Vagina (tissue), 2 donors: ENCODE results near the gene FANCE. TPM values are rescaled to one million over a fixed set of nuclear protein-coding genes. Genes with fewer than 3 reads are reported as not detected.

Experiments
- DNase-seq, 2 donors: peaks; one replicate each; pipeline ENCODE4 v3.0.0-alpha.2; 2017; ENCODE audit errors: extremely low spot score in 2 of 2
- H3K27ac ChIP-seq: fragments of 200-600 bp; sonication (generic); one replicate; pipeline ENCODE4 v1.5.1; 2019
- H3K27me3 ChIP-seq: fragments of 200-600 bp; sonication (generic); one replicate; pipeline ENCODE4 v1.5.1; 2019
- H3K36me3 ChIP-seq, 2 donors: fragments of 200-600 bp; sonication (generic); one replicate each; pipeline ENCODE4 v1.5.1; 2017 to 2019
- H3K4me1 ChIP-seq: fragments of 200-600 bp; sonication (generic); one replicate; pipeline ENCODE4 v1.5.1; 2019
- H3K4me3 ChIP-seq, 2 donors: fragments of 200-600 bp; sonication (generic); 1 replicate in 1 of 2; 2 replicates in 1 of 2; pipeline ENCODE4 v1.5.1; 2016 to 2019
- H3K9me3 ChIP-seq: fragments of 200-600 bp; sonication (generic); one replicate; pipeline ENCODE4 v1.5.1; 2019
- POLR2A ChIP-seq, 2 donors: fragments of 450-650 bp; IDR thresholded peaks; one replicate each; pipeline ENCODE4 v1.6.1; 2017; ENCODE audit warnings: antibody characterized with exemption in 2 of 2, mild to moderate bottlenecking in 2 of 2, moderate library complexity in 2 of 2
- POLR2AphosphoS5 ChIP-seq, 2 donors: sonication (generic); formaldehyde crosslinking; IDR thresholded peaks; one replicate each; pipeline ENCODE4 v1.9.0; 2017; ENCODE audit warnings: antibody characterized with exemption in 2 of 2, mild to moderate bottlenecking in 2 of 2, low read depth in 1 of 2; ENCODE audit not compliant: insufficient read depth in 1 of 2
- intact Hi-C: fragments of 100-400 bp; cut with DNase I; formaldehyde crosslinking; loops from one replicate; pipeline ENCODE4 v1.15.1; 2023
- total RNA-seq: library from RNA; depleted of rRNA; stranded (reverse); fragments of >200 nt; gene quantifications from one replicate; pipeline ENCODE4 v1.2.3, GENCODE V29; 2016
- TF ChIP-seq, protein P1 (sequence below), 3 experiments: fragments of 450-650 bp in 2 of 3; fragments of 200-600 bp in 1 of 3; sonication (generic) in 1 of 3; IDR thresholded peaks; one replicate each; pipeline ENCODE4 v1.5.1; 2017 to 2019; ENCODE audit warnings: antibody characterized with exemption in 3 of 3, mild to moderate bottlenecking in 2 of 3, moderate library complexity in 2 of 3

FANCE gene
- total RNA-seq, 1 donor from 2014 or later = 10.1 TPM

DNA sequence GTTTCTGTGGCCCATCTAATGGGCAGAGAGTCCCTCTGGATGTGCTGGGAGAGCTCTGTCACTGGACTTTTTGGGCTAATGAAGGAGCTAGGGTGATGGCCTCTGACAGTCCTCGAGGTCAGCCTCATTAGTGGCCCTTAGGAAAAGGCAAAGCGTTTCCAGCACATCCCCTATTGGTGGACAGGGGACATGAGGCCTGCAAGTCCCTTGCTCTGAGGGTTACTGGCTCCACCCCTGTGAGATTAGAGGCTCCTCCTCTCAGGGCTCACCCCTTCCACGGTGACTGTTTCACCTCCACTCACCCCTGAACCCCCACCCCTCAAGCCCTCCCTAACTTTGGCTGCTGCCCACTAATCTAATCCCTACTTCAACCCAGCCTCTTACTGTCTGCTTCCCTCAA, 12.8 kb upstream of the FANCE start:
- Histone ChIP-seq H3K9me3 (no peaks in the 10 kb centered on the region), H3K36me3 (no peaks in the 10 kb centered on the region), H3K27me3 (no peaks in the 10 kb centered on the region), H3K4me3 (no peak overlapping the region), H3K27ac (no peak overlapping the region), H3K4me1 (no peaks in the 10 kb centered on the region)
- TF ChIP-seq POLR2A (IDR thresholded peaks at IDR 0.05) (no peak), POLR2AphosphoS5 (IDR thresholded peaks at IDR 0.05; ENCODE audit: insufficient read depth in 1 of 2, low read depth in 1 of 2) (no peak)
- TF ChIP-seq, protein P1, sequence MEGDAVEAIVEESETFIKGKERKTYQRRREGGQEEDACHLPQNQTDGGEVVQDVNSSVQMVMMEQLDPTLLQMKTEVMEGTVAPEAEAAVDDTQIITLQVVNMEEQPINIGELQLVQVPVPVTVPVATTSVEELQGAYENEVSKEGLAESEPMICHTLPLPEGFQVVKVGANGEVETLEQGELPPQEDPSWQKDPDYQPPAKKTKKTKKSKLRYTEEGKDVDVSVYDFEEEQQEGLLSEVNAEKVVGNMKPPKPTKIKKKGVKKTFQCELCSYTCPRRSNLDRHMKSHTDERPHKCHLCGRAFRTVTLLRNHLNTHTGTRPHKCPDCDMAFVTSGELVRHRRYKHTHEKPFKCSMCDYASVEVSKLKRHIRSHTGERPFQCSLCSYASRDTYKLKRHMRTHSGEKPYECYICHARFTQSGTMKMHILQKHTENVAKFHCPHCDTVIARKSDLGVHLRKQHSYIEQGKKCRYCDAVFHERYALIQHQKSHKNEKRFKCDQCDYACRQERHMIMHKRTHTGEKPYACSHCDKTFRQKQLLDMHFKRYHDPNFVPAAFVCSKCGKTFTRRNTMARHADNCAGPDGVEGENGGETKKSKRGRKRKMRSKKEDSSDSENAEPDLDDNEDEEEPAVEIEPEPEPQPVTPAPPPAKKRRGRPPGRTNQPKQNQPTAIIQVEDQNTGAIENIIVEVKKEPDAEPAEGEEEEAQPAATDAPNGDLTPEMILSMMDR (IDR thresholded peaks at IDR 0.05) = no peak
- intact Hi-C loops = no loop called here
- no peak for DNase-seq

DNA sequence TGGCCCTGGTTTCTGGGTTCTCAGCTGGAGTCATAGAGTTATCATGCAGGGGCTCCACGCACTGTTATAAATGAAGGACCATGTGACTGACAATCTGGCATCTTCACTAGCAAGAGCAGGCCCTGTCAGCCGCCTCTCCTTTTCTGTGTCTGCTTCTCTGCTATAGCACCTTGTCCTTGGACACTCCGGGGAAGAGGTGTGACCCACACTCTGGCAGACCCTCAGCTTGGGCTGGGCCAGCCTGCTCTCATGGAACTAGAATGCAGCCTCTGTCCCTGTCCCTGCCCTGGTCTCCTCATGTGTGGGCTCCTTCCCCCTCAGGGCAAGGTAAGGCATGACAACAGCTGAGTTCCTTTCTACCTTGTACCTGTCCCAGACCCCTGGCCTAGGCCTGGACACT, 10.9 kb upstream of the FANCE start:
- Histone ChIP-seq H3K27ac (no peak overlapping the region), H3K27me3 (no peaks in the 10 kb centered on the region), H3K4me1 (no peaks in the 10 kb centered on the region), H3K4me3 (no peak overlapping the region), H3K9me3 (no peaks in the 10 kb centered on the region), H3K36me3 (no peaks in the 10 kb centered on the region)
- TF ChIP-seq, protein P1 (IDR thresholded peaks at IDR 0.05) = no peak
- no peak for TF ChIP-seq POLR2AphosphoS5 (IDR thresholded peaks at IDR 0.05; ENCODE audit: insufficient read depth in 1 of 2, low read depth in 1 of 2)
- TF ChIP-seq POLR2A (IDR thresholded peaks at IDR 0.05) = no peak
- DNase-seq = no peak
- intact Hi-C loops = no loop called here

DNA sequence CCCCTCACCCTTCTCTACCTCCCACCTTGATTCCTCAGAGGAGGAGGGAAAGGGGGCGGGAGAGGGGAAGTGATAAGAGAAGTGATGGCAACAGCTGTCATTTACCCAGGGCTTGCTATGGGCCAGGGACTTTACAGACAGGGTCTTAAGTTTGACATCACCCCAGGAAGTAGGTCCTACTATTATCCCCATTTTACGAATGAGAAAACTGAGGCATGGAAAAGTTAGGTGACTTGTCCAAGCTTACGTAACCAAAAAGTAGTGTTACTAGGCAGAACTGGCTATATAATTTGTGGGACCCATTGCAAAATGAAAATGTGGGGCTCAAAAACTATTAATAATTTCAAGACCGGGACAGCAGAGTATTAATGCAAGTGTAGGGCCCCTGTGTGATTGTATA, 10.5 kb upstream of the FANCE start:
- Histone ChIP-seq H3K27me3 (no peaks in the 10 kb centered on the region), H3K9me3 (no peaks in the 10 kb centered on the region), H3K36me3 (no peaks in the 10 kb centered on the region), H3K4me3 (no peak overlapping the region), H3K27ac (no peak overlapping the region), H3K4me1 (no peaks in the 10 kb centered on the region)
- no peak for DNase-seq
- TF ChIP-seq POLR2AphosphoS5 (IDR thresholded peaks at IDR 0.05; ENCODE audit: insufficient read depth in 1 of 2, low read depth in 1 of 2) (no peak), POLR2A (IDR thresholded peaks at IDR 0.05) (no peak)
- TF ChIP-seq, protein P1 (IDR thresholded peaks at IDR 0.05) = no peak
- intact Hi-C loops = no loop called here

DNA sequence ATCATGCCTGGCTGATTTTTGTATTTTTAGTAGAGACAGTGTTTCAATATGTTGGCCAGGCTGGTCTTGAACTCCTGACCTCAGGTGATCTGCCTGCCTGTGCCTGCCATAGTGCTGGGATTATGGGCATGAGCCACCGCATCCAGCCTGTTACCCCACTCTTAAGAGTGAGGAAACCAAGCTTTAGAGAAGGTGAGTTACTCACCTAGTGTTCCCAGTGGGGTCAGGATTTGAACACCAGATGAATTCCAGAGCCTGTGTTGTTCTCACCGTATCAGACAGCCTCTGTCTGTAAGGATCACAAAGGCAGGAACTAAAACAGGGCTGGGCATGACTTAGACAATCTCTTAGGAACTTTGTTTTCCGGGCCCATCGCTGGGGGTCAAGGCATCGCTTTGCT, 9.4 kb upstream of the FANCE start:
- TF ChIP-seq POLR2A (IDR thresholded peaks at IDR 0.05) = no peak
- TF ChIP-seq, protein P1 (IDR thresholded peaks at IDR 0.05) = no peak
- no peak for TF ChIP-seq POLR2AphosphoS5 (IDR thresholded peaks at IDR 0.05; ENCODE audit: insufficient read depth in 1 of 2, low read depth in 1 of 2)
- intact Hi-C loops = no loop called here
- no peak for DNase-seq

DNA sequence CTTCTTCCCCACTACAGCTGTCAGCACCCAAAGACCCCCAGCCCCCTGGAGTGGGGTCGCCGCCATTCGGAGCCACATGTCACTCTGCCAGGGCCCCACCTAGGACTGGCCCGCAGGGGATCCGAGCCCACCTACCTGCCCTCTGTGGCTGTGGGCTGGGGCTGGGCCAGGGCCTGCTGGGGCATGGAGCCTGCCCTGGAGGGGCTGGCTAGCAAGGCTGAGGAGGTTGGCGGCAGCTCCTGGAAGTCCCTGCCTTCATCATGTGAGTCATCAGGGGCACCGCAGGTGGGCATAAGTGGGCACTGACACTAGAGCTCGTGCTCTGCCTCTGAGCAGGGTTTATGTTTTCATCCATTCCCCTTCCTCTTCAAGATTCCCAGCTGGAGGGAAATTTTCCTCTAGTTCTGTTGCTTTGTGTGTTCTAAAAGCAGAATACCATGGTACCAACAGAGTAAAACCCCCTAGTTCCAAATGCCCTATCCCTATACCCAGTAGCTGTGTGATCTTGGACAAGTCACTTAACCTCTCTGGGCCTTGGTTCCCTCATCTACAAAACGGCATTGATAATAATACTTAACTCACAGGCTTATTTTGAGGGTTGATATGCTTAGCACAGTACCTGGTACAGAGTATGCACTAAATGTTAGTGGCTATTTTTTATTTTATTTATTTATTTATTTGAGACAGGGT, 8.7 kb upstream of the FANCE start:
- intact Hi-C loops = no loop called here
- H3K27ac ChIP-seq = no peak overlapping the region
- H3K9me3 ChIP-seq = no peaks in the 10 kb centered on the region
- no peak overlapping the region for H3K4me3 ChIP-seq
- TF ChIP-seq, protein P1 (IDR thresholded peaks at IDR 0.05) = no peak
- TF ChIP-seq POLR2AphosphoS5 (IDR thresholded peaks at IDR 0.05; ENCODE audit: insufficient read depth in 1 of 2, low read depth in 1 of 2) (no peak), POLR2A (IDR thresholded peaks at IDR 0.05) (no peak)
- no peaks in the 10 kb centered on the region for H3K27me3 ChIP-seq
- no peaks in the 10 kb centered on the region for H3K4me1 ChIP-seq
- DNase-seq = no peak
- no peaks in the 10 kb centered on the region for H3K36me3 ChIP-seq

More for the DNA sequence above, 9.4 kb upstream of the FANCE start:
- Histone ChIP-seq H3K36me3 (no peaks in the 10 kb centered on the region), H3K27me3 (no peaks in the 10 kb centered on the region), H3K4me1 (no peaks in the 10 kb centered on the region), H3K27ac (no peak overlapping the region), H3K4me3 (no peak overlapping the region), H3K9me3 (no peaks in the 10 kb centered on the region)
